HL-60 (cell line): ENCODE measurements around the gene C10orf143.

Experiments
- DNase-seq, 2 experiments: peaks; one replicate each; pipeline ENCODE4 v3.0.0-alpha.2; 2010 to 2020; ENCODE audit warnings: low read depth in 1 of 2, low spot score in 1 of 2
- H3K27ac ChIP-seq: fragments of 250-450 bp; sonication (Bioruptor Pico); replicated peaks from 2 replicates; pipeline ENCODE4 v1.5.1; 2020; ENCODE audit warnings: mild to moderate bottlenecking, moderate library complexity
- H3K27me3 ChIP-seq: fragments of 250-450 bp; sonication (Bioruptor Pico); 2 replicates; pipeline ENCODE4 v1.5.1; 2021; ENCODE audit warnings: mild to moderate bottlenecking, moderate library complexity; ENCODE audit not compliant: insufficient read depth, poor library complexity, severe bottlenecking
- H3K4me3 ChIP-seq: replicated peaks from 2 replicates; pipeline ENCODE4 v1.5.1; 2011; ENCODE audit warnings: mild to moderate bottlenecking, control low read depth, low read length; ENCODE audit not compliant: insufficient read depth
- CTCF ChIP-seq: IDR thresholded peaks from one replicate; pipeline ENCODE4 v1.5.1; 2011; ENCODE audit warnings: low read length, control low read depth, inconsistent platforms; ENCODE audit not compliant: insufficient read depth
- GABPA ChIP-seq: IDR thresholded peaks from 2 replicates; pipeline ENCODE4 v1.6.1; 2012; ENCODE audit warnings: low read depth
- POLR2AphosphoS5 ChIP-seq: IDR thresholded peaks from 2 replicates; pipeline ENCODE4 v1.6.1; 2012; ENCODE audit warnings: low read depth
- REST ChIP-seq: IDR thresholded peaks from 2 replicates; pipeline ENCODE4 v1.6.1; 2012; ENCODE audit warnings: low read depth; ENCODE audit not compliant: insufficient replicate concordance
- SPI1 ChIP-seq: IDR thresholded peaks from 2 replicates; pipeline ENCODE4 v1.6.1; 2012; ENCODE audit warnings: low read depth, mild to moderate bottlenecking, borderline replicate concordance

C10orf143 gene

GRCh38 chr10:130036296-130037065 is 74.1 kb downstream of the C10orf143 start:
- TF ChIP-seq CTCF, result no peak
- no peak for TF ChIP-seq GABPA
- no peak for TF ChIP-seq SPI1
- no peak for TF ChIP-seq POLR2AphosphoS5
- no peak for TF ChIP-seq REST
- DNase-seq, result no peak
- H3K27ac ChIP-seq, result no peak overlapping the region
- no peaks in the 10 kb centered on the region for H3K27me3 ChIP-seq
- H3K4me3 ChIP-seq, result no peak overlapping the region

- no peak for TF ChIP-seq REST
- no peak for TF ChIP-seq POLR2AphosphoS5
- TF ChIP-seq GABPA, result no peak
- no peak for TF ChIP-seq CTCF
- TF ChIP-seq SPI1, result no peak
- Histone ChIP-seq H3K27me3 (no peaks in the 10 kb centered on the region), H3K4me3 (no peak overlapping the region), H3K27ac (no peak overlapping the region)
- no peak for DNase-seq
Measured at GRCh38 chr10:130029209-130029608, 81.4 kb downstream of the C10orf143 start.

GRCh38 chr10:130028465-130028819 is 82.2 kb downstream of the C10orf143 start:
- no peak for TF ChIP-seq REST
- TF ChIP-seq SPI1, result no peak
- TF ChIP-seq GABPA, result no peak
- TF ChIP-seq POLR2AphosphoS5, result no peak
- no peak for TF ChIP-seq CTCF

More at GRCh38 chr10:130028465-130028819, 82.2 kb downstream of the C10orf143 start:
- Histone ChIP-seq H3K27me3 (no peaks in the 10 kb centered on the region), H3K27ac (no peak overlapping the region), H3K4me3 (no peak overlapping the region)
- no peak for DNase-seq
